Activated naive CD4-positive, alpha-beta T cell treated with anti-CD3 and anti-CD28 coated beads, Interleukin-2, amount 10 ng/mL, durations not matched to agents 7 days and 5 days (primary cell): ENCODE results near the gene MS4A15.
"Not testable (repeated sequence)": the region's sequence is repeated elsewhere in the genome, so short reads cannot be mapped to it uniquely, and the experiment has no call there.

Experiments
- CTCF ChIA-PET: fragments of 350-600 bp; sonication (Branson Sonifier 250); formaldehyde crosslinking; loops from one replicate; lab custom pipeline; 2021; ENCODE audit warnings: antibody characterized with exemption; lab: Charles Lee
- DNase-seq: peaks from one replicate; pipeline ENCODE4 v3.0.0-alpha.2; 2020
- H3K27ac Mint-ChIP-seq: one replicate; pipeline ENCODE4 v1.8.0; 2021; ENCODE audit warnings: mild to moderate bottlenecking, moderate library complexity, mixed read lengths
- H3K27me3 Mint-ChIP-seq: one replicate; pipeline ENCODE4 v1.8.0; 2021; ENCODE audit warnings: mild to moderate bottlenecking, mixed read lengths
- H3K36me3 Mint-ChIP-seq: one replicate; pipeline ENCODE4 v1.8.0; 2021; ENCODE audit warnings: mixed read lengths
- H3K4me1 Mint-ChIP-seq: one replicate; pipeline ENCODE4 v1.8.0; 2021; ENCODE audit warnings: mixed read lengths
- H3K4me3 Mint-ChIP-seq: one replicate; pipeline ENCODE4 v1.8.0; 2021; ENCODE audit warnings: mild to moderate bottlenecking, moderate library complexity, mixed read lengths
- H3K9me3 Mint-ChIP-seq: one replicate; pipeline ENCODE4 v1.8.0; 2021; ENCODE audit warnings: mixed read lengths

Gene MS4A15

GRCh38 chr11:60756307-60757032, at the start of gene MS4A15:
TSS of gene MS4A15 (plus strand) at chr11:60756867. CDS start at chr11:60763734, 6,867 bp downstream.
- H3K36me3 Mint-ChIP-seq = no peaks in the 10 kb centered on the region
- no peaks in the 10 kb centered on the region for H3K9me3 Mint-ChIP-seq
- H3K4me3 Mint-ChIP-seq = no peak within 1 kb of the TSS
- CTCF ChIA-PET = interaction anchor here (1.0 to 1.2 kb wide), 3 partner anchors 10 to 48 kb away, joined by 3 to 4 read pairs (median 4); no protein-coding TSS in a partner anchor
- H3K4me1 Mint-ChIP-seq = no peaks in the 10 kb centered on the region
- peaks cover 37% of the 10 kb centered on the region for H3K27me3 Mint-ChIP-seq
- no peak within 1 kb of the TSS for H3K27ac Mint-ChIP-seq
- peak; percentile 26 for DNase-seq

GRCh38 chr11:60706931-60707330, 49.7 kb upstream of the MS4A15 start:
- CTCF ChIA-PET = no interaction called here
- Mint-ChIP-seq H3K36me3 (no peaks in the 10 kb centered on the region), H3K27me3 (peaks cover 5% of the 10 kb centered on the region), H3K4me1 (no peaks in the 10 kb centered on the region), H3K4me3 (no peak overlapping the region), H3K27ac (no peak overlapping the region), H3K9me3 (no peaks in the 10 kb centered on the region)
- DNase-seq = no peak

- CTCF ChIA-PET = no interaction called here
- Mint-ChIP-seq H3K4me3 (no peak overlapping the region), H3K4me1 (no peaks in the 10 kb centered on the region), H3K9me3 (no peaks in the 10 kb centered on the region), H3K27ac (no peak overlapping the region), H3K27me3 (peaks cover 5% of the 10 kb centered on the region), H3K36me3 (no peaks in the 10 kb centered on the region)
- no peak for DNase-seq
Measured at GRCh38 chr11:60710482-60710881, 46.2 kb upstream of the MS4A15 start.

GRCh38 chr11:60711276-60711675, 45.4 kb upstream of the MS4A15 start:
- CTCF ChIA-PET = no interaction called here
- no peak overlapping the region for H3K27ac Mint-ChIP-seq
- H3K36me3 Mint-ChIP-seq = no peaks in the 10 kb centered on the region
- H3K4me3 Mint-ChIP-seq = no peak overlapping the region
- no peaks in the 10 kb centered on the region for H3K4me1 Mint-ChIP-seq
- DNase-seq = no peak
- peaks cover 4% of the 10 kb centered on the region for H3K27me3 Mint-ChIP-seq
- H3K9me3 Mint-ChIP-seq = no peaks in the 10 kb centered on the region

GRCh38 chr11:60713423-60713822, 43.2 kb upstream of the MS4A15 start:
- H3K36me3 Mint-ChIP-seq, DNase-seq, H3K4me1 Mint-ChIP-seq, H3K27me3 Mint-ChIP-seq, H3K4me3 Mint-ChIP-seq, H3K9me3 Mint-ChIP-seq, CTCF ChIA-PET, H3K27ac Mint-ChIP-seq: not testable (repeated sequence)

- Mint-ChIP-seq H3K27me3 (peaks cover 14% of the 10 kb centered on the region), H3K9me3 (no peaks in the 10 kb centered on the region), H3K4me3 (no peak overlapping the region), H3K36me3 (no peaks in the 10 kb centered on the region), H3K27ac (no peak overlapping the region), H3K4me1 (no peaks in the 10 kb centered on the region)
- DNase-seq = no peak
- CTCF ChIA-PET = no interaction called here
Measured at GRCh38 chr11:60717956-60718355, 38.7 kb upstream of the MS4A15 start.

- CTCF ChIA-PET = no interaction called here
Measured at GRCh38 chr11:60718524-60719316, 37.9 kb upstream of the MS4A15 start.

GRCh38 chr11:60719391-60719790, 37.3 kb upstream of the MS4A15 start:
- no peak overlapping the region for H3K4me3 Mint-ChIP-seq
- peaks cover 14% of the 10 kb centered on the region for H3K27me3 Mint-ChIP-seq
- DNase-seq = no peak
- no peaks in the 10 kb centered on the region for H3K9me3 Mint-ChIP-seq
- no peak overlapping the region for H3K27ac Mint-ChIP-seq
- H3K36me3 Mint-ChIP-seq = no peaks in the 10 kb centered on the region
- no peaks in the 10 kb centered on the region for H3K4me1 Mint-ChIP-seq
- CTCF ChIA-PET = no interaction called here

More at GRCh38 chr11:60718524-60719316, 37.9 kb upstream of the MS4A15 start:
- Mint-ChIP-seq H3K4me1 (no peaks in the 10 kb centered on the region), H3K9me3 (no peaks in the 10 kb centered on the region), H3K27ac (no peak overlapping the region), H3K36me3 (no peaks in the 10 kb centered on the region), H3K27me3 (peaks cover 15% of the 10 kb centered on the region), H3K4me3 (no peak overlapping the region)
- DNase-seq = no peak

- no peaks in the 10 kb centered on the region for H3K9me3 Mint-ChIP-seq
- no peaks in the 10 kb centered on the region for H3K4me1 Mint-ChIP-seq
- H3K27me3 Mint-ChIP-seq = peaks cover 11% of the 10 kb centered on the region
- no peak overlapping the region for H3K27ac Mint-ChIP-seq
- H3K36me3 Mint-ChIP-seq = no peaks in the 10 kb centered on the region
- H3K4me3 Mint-ChIP-seq = no peak overlapping the region
- CTCF ChIA-PET = interaction anchor here (0.5 kb wide), 1 partner anchor 393 kb away, joined by 3 read pairs; no protein-coding TSS in a partner anchor
- no peak for DNase-seq
Measured at GRCh38 chr11:60720460-60720859, 36.2 kb upstream of the MS4A15 start.

GRCh38 chr11:60724420-60724819, 32.2 kb upstream of the MS4A15 start, which contains the start of gene MS4A18:
TSS of gene MS4A18 (plus strand) at chr11:60724720.
- Mint-ChIP-seq H3K27ac (no peak within 1 kb of the TSS), H3K4me3 (no peak within 1 kb of the TSS)
- DNase-seq = no peak

GRCh38 chr11:60725592-60725991, 31.1 kb upstream of the MS4A15 start:
- H3K4me3 Mint-ChIP-seq = no peak overlapping the region
- no peaks in the 10 kb centered on the region for H3K36me3 Mint-ChIP-seq
- H3K4me1 Mint-ChIP-seq = no peaks in the 10 kb centered on the region
- H3K9me3 Mint-ChIP-seq = no peaks in the 10 kb centered on the region
- CTCF ChIA-PET = no interaction called here
- no peak for DNase-seq
- H3K27me3 Mint-ChIP-seq = peaks cover 22% of the 10 kb centered on the region
- no peak overlapping the region for H3K27ac Mint-ChIP-seq

More at GRCh38 chr11:60724420-60724819, 32.2 kb upstream of the MS4A15 start, which contains the start of gene MS4A18:
- H3K9me3 Mint-ChIP-seq = no peaks in the 10 kb centered on the region
- no peaks in the 10 kb centered on the region for H3K4me1 Mint-ChIP-seq
- no peaks in the 10 kb centered on the region for H3K36me3 Mint-ChIP-seq
- CTCF ChIA-PET = no interaction called here
- peaks cover 16% of the 10 kb centered on the region for H3K27me3 Mint-ChIP-seq

- peaks cover 11% of the 10 kb centered on the region for H3K27me3 Mint-ChIP-seq
- DNase-seq = no peak
- H3K4me3 Mint-ChIP-seq = no peak overlapping the region
- H3K4me1 Mint-ChIP-seq = no peaks in the 10 kb centered on the region
- H3K36me3 Mint-ChIP-seq = no peaks in the 10 kb centered on the region
- H3K9me3 Mint-ChIP-seq = no peaks in the 10 kb centered on the region
- CTCF ChIA-PET = no interaction called here
- H3K27ac Mint-ChIP-seq = no peak overlapping the region
Measured at GRCh38 chr11:60731586-60731985, 25.1 kb upstream of the MS4A15 start.

- CTCF ChIA-PET = no interaction called here
- DNase-seq = no peak
- Mint-ChIP-seq H3K4me1 (no peaks in the 10 kb centered on the region), H3K36me3 (no peaks in the 10 kb centered on the region), H3K27me3 (peaks cover 10% of the 10 kb centered on the region), H3K9me3 (no peaks in the 10 kb centered on the region), H3K27ac (no peak overlapping the region), H3K4me3 (no peak overlapping the region)
Measured at GRCh38 chr11:60734279-60734678, 22.4 kb upstream of the MS4A15 start.

GRCh38 chr11:60739114-60739513, 17.6 kb upstream of the MS4A15 start:
- no peaks in the 10 kb centered on the region for H3K36me3 Mint-ChIP-seq

More at GRCh38 chr11:60739114-60739513, 17.6 kb upstream of the MS4A15 start:
- Mint-ChIP-seq H3K27me3 (peaks cover 4% of the 10 kb centered on the region), H3K4me3 (no peak overlapping the region), H3K9me3 (no peaks in the 10 kb centered on the region), H3K4me1 (no peaks in the 10 kb centered on the region), H3K27ac (no peak overlapping the region)
- CTCF ChIA-PET = no interaction called here
- no peak for DNase-seq
